ENCODE data around the gene ZNF66. TPM values are rescaled to one million over a fixed set of nuclear protein-coding genes. Genes with fewer than 3 reads are reported as not detected.
"Not testable (repeated sequence)": the region's sequence is repeated elsewhere in the genome, so short reads cannot be mapped to it uniquely, and the experiment has no call there.

Gene ZNF66
- 24.3 and 29.5 TPM in 2 replicates for total RNA-seq (ENCODE audit: low replicate concordance)

- Mint-ChIP-seq H3K9me3 (peaks cover 46% of the 10 kb centered on the region), H3K4me3 (peak within 1 kb of the TSS; percentile 99), H3K4me1 (no peaks in the 10 kb centered on the region), H3K27me3 (ENCODE audit: insufficient read depth, low read depth) (peaks cover 12% of the 10 kb centered on the region), H3K27ac (peak within 1 kb of the TSS; percentile 96), H3K36me3 (peaks cover 28% of the 10 kb centered on the region)
- Histone ChIP-seq H3K4me3 (peak within 1 kb of the TSS; percentile 88), H3K27me3 (no peaks in the 10 kb centered on the region), H3K4me1 (peaks cover 4% of the 10 kb centered on the region), H3K9me3 (ENCODE audit: low read depth) (no peaks in the 10 kb centered on the region), H3K9ac (peak within 1 kb of the TSS; percentile 83), H4K20me1 (ENCODE audit: low read depth) (no peaks in the 10 kb centered on the region), H3K27ac (peak within 1 kb of the TSS; percentile 32), H3K79me2 (ENCODE audit: low read depth) (peaks cover 52% of the 10 kb centered on the region), H2AFZ (replicated peaks) (peak within 1 kb of the TSS; percentile 86), H3K4me2 (peak within 1 kb of the TSS; percentile 75), H3K36me3 (no peaks in the 10 kb centered on the region), H3F3A (ENCODE audit: low read depth) (no peaks in the 10 kb centered on the region)
- DNase-seq (ENCODE audit: low spot score) = peak; percentile 99
- TF ChIP-seq EZH2 (IDR thresholded peaks at IDR 0.05) = no peak
These were observed at the start of gene ZNF66 for GRCh38 chr19:20776083-20777076. TSS of gene ZNF66 (plus strand) at chr19:20776304. CDS start at chr19:20776448, 144 bp downstream.

- DNase-seq (ENCODE audit: low spot score); H3K79me2 ChIP-seq (ENCODE audit: low read depth); H3K27me3 ChIP-seq; H3K4me1 Mint-ChIP-seq; H3K27ac ChIP-seq; H3K27ac Mint-ChIP-seq; H3K4me3 ChIP-seq; H3K36me3 Mint-ChIP-seq; H3K36me3 ChIP-seq; H3F3A ChIP-seq (ENCODE audit: low read depth); H2AFZ ChIP-seq (replicated peaks); H3K9me3 ChIP-seq (ENCODE audit: low read depth); H3K27me3 Mint-ChIP-seq (ENCODE audit: insufficient read depth, low read depth); H4K20me1 ChIP-seq (ENCODE audit: low read depth); H3K4me1 ChIP-seq; H3K4me3 Mint-ChIP-seq; H3K4me2 ChIP-seq; H3K9ac ChIP-seq: not testable (repeated sequence)
- peaks cover 31% of the 10 kb centered on the region for H3K9me3 Mint-ChIP-seq
These were observed 25.9 kb upstream of the ZNF66 start for GRCh38 chr19:20750169-20750568.

- not testable (repeated sequence) for H3K4me2 ChIP-seq; H2AFZ ChIP-seq (replicated peaks); H3K27me3 ChIP-seq; H3K79me2 ChIP-seq (ENCODE audit: low read depth); H3K4me1 ChIP-seq; H3K4me3 Mint-ChIP-seq; H3K27ac ChIP-seq; H3K9me3 ChIP-seq (ENCODE audit: low read depth); H3K4me1 Mint-ChIP-seq; H3K27ac Mint-ChIP-seq; H3K36me3 Mint-ChIP-seq; H3K4me3 ChIP-seq; H3K27me3 Mint-ChIP-seq (ENCODE audit: insufficient read depth, low read depth); H3K36me3 ChIP-seq; H3K9ac ChIP-seq; H3F3A ChIP-seq (ENCODE audit: low read depth); DNase-seq (ENCODE audit: low spot score); H4K20me1 ChIP-seq (ENCODE audit: low read depth)
- H3K9me3 Mint-ChIP-seq = peaks cover 31% of the 10 kb centered on the region
These were observed 23.8 kb upstream of the ZNF66 start for GRCh38 chr19:20752291-20752690.

- not testable (repeated sequence) for DNase-seq (ENCODE audit: low spot score); H3K27ac ChIP-seq; H3K27me3 ChIP-seq; H2AFZ ChIP-seq (replicated peaks); H3F3A ChIP-seq (ENCODE audit: low read depth); H3K36me3 ChIP-seq; H3K27ac Mint-ChIP-seq; H4K20me1 ChIP-seq (ENCODE audit: low read depth); H3K4me3 ChIP-seq; H3K9me3 ChIP-seq (ENCODE audit: low read depth); H3K79me2 ChIP-seq (ENCODE audit: low read depth); H3K4me1 Mint-ChIP-seq; H3K36me3 Mint-ChIP-seq; H3K4me1 ChIP-seq; H3K27me3 Mint-ChIP-seq (ENCODE audit: insufficient read depth, low read depth); H3K9ac ChIP-seq; H3K4me2 ChIP-seq; H3K4me3 Mint-ChIP-seq
- peaks cover 49% of the 10 kb centered on the region for H3K9me3 Mint-ChIP-seq
These were observed 6.8 kb upstream of the ZNF66 start for GRCh38 chr19:20769225-20769736.

GRCh38 chr19:20787786-20788185, 11.7 kb downstream of the ZNF66 start:
- no peak overlapping the region for H3K27ac Mint-ChIP-seq
- no peaks in the 10 kb centered on the region for H3K27me3 ChIP-seq
- DNase-seq (ENCODE audit: low spot score) = no peak
- H3K4me3 ChIP-seq = no peak overlapping the region
- H3K4me3 Mint-ChIP-seq = no peak overlapping the region
- no peaks in the 10 kb centered on the region for H4K20me1 ChIP-seq (ENCODE audit: low read depth)
- H3K36me3 Mint-ChIP-seq = peaks cover 66% of the 10 kb centered on the region
- peaks cover 88% of the 10 kb centered on the region for H3K79me2 ChIP-seq (ENCODE audit: low read depth)
- peaks cover 20% of the 10 kb centered on the region for H3K36me3 ChIP-seq
- no peak overlapping the region for H2AFZ ChIP-seq (replicated peaks)
- no peak overlapping the region for H3K9ac ChIP-seq
- H3K9me3 Mint-ChIP-seq = peaks cover 73% of the 10 kb centered on the region
- H3K27me3 Mint-ChIP-seq (ENCODE audit: insufficient read depth, low read depth) = peaks cover 2% of the 10 kb centered on the region
- TF ChIP-seq EZH2 (IDR thresholded peaks at IDR 0.05) = no peak
- TF ChIP-seq EZH2phosphoT487 (IDR thresholded peaks at IDR 0.05) = no peak
- no peak for TF ChIP-seq CTCF (IDR thresholded peaks at IDR 0.05)
- H3K27ac ChIP-seq = no peak overlapping the region
- H3K4me1 ChIP-seq = no peaks in the 10 kb centered on the region
- H3K9me3 ChIP-seq (ENCODE audit: low read depth) = no peaks in the 10 kb centered on the region
- no peaks in the 10 kb centered on the region for H3K4me1 Mint-ChIP-seq
- no peak overlapping the region for H3K4me2 ChIP-seq
- H3F3A ChIP-seq (ENCODE audit: low read depth) = no peaks in the 10 kb centered on the region
